Skin of body (tissue), 2 donors: ENCODE measurements around the gene QKI. TPM values are rescaled to one million over a fixed set of nuclear protein-coding genes. Genes with fewer than 3 reads are reported as not detected.
"Not testable (repeated sequence)": the region's sequence is repeated elsewhere in the genome, so short reads cannot be mapped to it uniquely, and the experiment has no call there.

Experiments used
- DNase-seq: peaks from one replicate; lab custom pipeline; 2025; lab: John Stamatoyannopoulos, UW
- total RNA-seq: library from RNA; depleted of rRNA; stranded (reverse); fragments of >200 nt; gene quantifications from one replicate; pipeline ENCODE4 v1.2.3, GENCODE V29; 2014

QKI gene
- total RNA-seq, 1 donor from 2014 or later = 152 TPM

- peak; percentile 97 for DNase-seq
Measured at GRCh38 chr6:163413345-163414116, 987 bp upstream of the QKI start.

- DNase-seq = no peak
Measured at GRCh38 chr6:163414946-163415619, 565 bp downstream of the QKI start.

- peak; percentile 69 for DNase-seq
Measured at GRCh38 chr6:163415620-163416556, 1.4 kb downstream of the QKI start.

GRCh38 chr6:163416557-163417253 is 2.2 kb downstream of the QKI start:
- peak; percentile 90 for DNase-seq

- DNase-seq = peak; percentile 55
Measured at GRCh38 chr6:163417595-163417994, 3.1 kb downstream of the QKI start.

GRCh38 chr6:163418311-163419029 is 4.0 kb downstream of the QKI start:
- no peak for DNase-seq

- peak; percentile 43 for DNase-seq
Measured at GRCh38 chr6:163419413-163420288, 5.1 kb downstream of the QKI start.

GRCh38 chr6:163420289-163420614 is 5.7 kb downstream of the QKI start:
- no peak for DNase-seq

- DNase-seq = no peak
Measured at GRCh38 chr6:163422550-163422949, 8.0 kb downstream of the QKI start.

- no peak for DNase-seq
Measured at GRCh38 chr6:163423696-163424095, 9.2 kb downstream of the QKI start.

GRCh38 chr6:163427498-163428254 is 13.2 kb downstream of the QKI start:
- peak; percentile 76 for DNase-seq

GRCh38 chr6:163428373-163428772 is 13.9 kb downstream of the QKI start:
- DNase-seq = no peak

GRCh38 chr6:163429858-163430448 is 15.4 kb downstream of the QKI start:
- no peak for DNase-seq

GRCh38 chr6:163432300-163432699 is 17.8 kb downstream of the QKI start:
- DNase-seq = no peak

GRCh38 chr6:163433486-163433885 is 19.0 kb downstream of the QKI start:
- DNase-seq = not testable (repeated sequence)

GRCh38 chr6:163435023-163435422 is 20.5 kb downstream of the QKI start:
- DNase-seq = no peak

GRCh38 chr6:163436843-163437242 is 22.3 kb downstream of the QKI start:
- no peak for DNase-seq

- DNase-seq = no peak
Measured at GRCh38 chr6:163437466-163437865, 22.9 kb downstream of the QKI start.
